ENCODE data around the gene KNCN.

DNA sequence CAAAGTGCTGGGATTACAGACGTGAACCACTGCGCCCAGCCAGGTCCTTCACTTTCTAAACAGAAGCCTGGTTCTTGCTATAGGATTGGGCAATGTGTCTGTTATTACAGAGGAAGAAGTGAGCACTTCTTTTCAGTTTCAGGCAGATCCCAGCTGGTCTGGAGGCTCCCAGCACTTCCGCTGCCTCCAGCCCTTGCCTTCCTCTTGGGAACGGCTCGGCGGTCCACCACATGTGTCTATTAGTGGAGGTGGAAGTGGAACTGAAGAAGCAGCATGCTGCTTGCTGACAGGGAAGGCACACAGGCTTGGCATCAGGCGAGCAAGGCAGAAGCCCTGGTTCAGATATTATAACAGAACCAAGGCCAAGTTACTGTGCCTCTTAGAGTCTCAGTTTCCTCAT, 35.6 kb upstream of the KNCN start:
- TF ChIP-seq, protein P1, sequence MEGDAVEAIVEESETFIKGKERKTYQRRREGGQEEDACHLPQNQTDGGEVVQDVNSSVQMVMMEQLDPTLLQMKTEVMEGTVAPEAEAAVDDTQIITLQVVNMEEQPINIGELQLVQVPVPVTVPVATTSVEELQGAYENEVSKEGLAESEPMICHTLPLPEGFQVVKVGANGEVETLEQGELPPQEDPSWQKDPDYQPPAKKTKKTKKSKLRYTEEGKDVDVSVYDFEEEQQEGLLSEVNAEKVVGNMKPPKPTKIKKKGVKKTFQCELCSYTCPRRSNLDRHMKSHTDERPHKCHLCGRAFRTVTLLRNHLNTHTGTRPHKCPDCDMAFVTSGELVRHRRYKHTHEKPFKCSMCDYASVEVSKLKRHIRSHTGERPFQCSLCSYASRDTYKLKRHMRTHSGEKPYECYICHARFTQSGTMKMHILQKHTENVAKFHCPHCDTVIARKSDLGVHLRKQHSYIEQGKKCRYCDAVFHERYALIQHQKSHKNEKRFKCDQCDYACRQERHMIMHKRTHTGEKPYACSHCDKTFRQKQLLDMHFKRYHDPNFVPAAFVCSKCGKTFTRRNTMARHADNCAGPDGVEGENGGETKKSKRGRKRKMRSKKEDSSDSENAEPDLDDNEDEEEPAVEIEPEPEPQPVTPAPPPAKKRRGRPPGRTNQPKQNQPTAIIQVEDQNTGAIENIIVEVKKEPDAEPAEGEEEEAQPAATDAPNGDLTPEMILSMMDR (IDR thresholded peaks at IDR 0.05; ENCODE audit: low read depth, low read length, poor library complexity, severe bottlenecking): no peak
- no peak for TF ChIP-seq EZH2phosphoT487 (IDR thresholded peaks at IDR 0.05; ENCODE audit: borderline replicate concordance, low read length)
